Measurements from ENCODE around the gene SBDS. TPM values are rescaled to one million over a fixed set of nuclear protein-coding genes. Genes with fewer than 3 reads are reported as not detected.

SBDS gene
- total RNA-seq, 1 experiment from 2014 or later: 50.1 TPM

- TF ChIP-seq ELF1 (IDR thresholded peaks at IDR 0.05; ENCODE audit: borderline replicate concordance, low read depth) (no peak), SIN3A (IDR thresholded peaks at IDR 0.05; ENCODE audit: low read depth) (no peak), SRF (IDR thresholded peaks at IDR 0.05; ENCODE audit: low read depth) (no peak), SP1 (IDR thresholded peaks at IDR 0.05; ENCODE audit: low read depth) (no peak)
These were observed 24.4 kb upstream of the SBDS start (continued) for GRCh38 chr7:67019562-67020390.

GRCh38 chr7:67018940-67019339, 23.6 kb upstream of the SBDS start:
- no peak overlapping the region for H3K27ac ChIP-seq (ENCODE audit: low read depth, low read length)

More at GRCh38 chr7:67018940-67019339, 23.6 kb upstream of the SBDS start:
- Histone ChIP-seq H3K9me3 (ENCODE audit: control insufficient read depth in 1 of 2, insufficient read depth in 1 of 2, low read depth in 1 of 2, low read length in 2 of 2) (no peaks in the 10 kb centered on the region), H3K27me3 (ENCODE audit: insufficient read depth, low read length) (no peaks in the 10 kb centered on the region), H3K9me2 (ENCODE audit: insufficient read depth) (no peaks in the 10 kb centered on the region), H3K4me3 (replicated peaks in 1 of 2; ENCODE audit: low read depth in 1 of 2, low read length in 2 of 2) (no peak overlapping the region), H3K9ac (ENCODE audit: low read length) (no peak overlapping the region), H3K4me2 (ENCODE audit: low read length) (no peak overlapping the region), H3K36me3 (ENCODE audit: control insufficient read depth in 1 of 2, insufficient read depth in 2 of 2, low read length in 2 of 2) (peaks cover 5 to 12% of the 10 kb centered on the region in 2 experiments; a peak in 2 of 4 replicates), H2AFZ (ENCODE audit: low read depth, low read length, poor library complexity, severe bottlenecking) (no peak overlapping the region), H3K4me1 (ENCODE audit: control insufficient read depth in 1 of 2, insufficient read depth in 2 of 2, low read length in 2 of 2) (no peaks in the 10 kb centered on the region), H4K20me1 (ENCODE audit: insufficient read depth) (no peaks in the 10 kb centered on the region), H3K79me2 (ENCODE audit: insufficient read depth, low read length) (no peaks in the 10 kb centered on the region)
- intact Hi-C loops (cut with micrococcal nuclease): no loop called here
- ChIA-PET POLR2A (no interaction called here), RAD21 (ENCODE audit: low non-redundant PET in 1 of 2, low total read pairs in 2 of 2, uncharacterized antibody in 2 of 2, unreplicated experiment in 2 of 2) (no interaction called here), CTCF (no interaction called here)
- TF ChIP-seq TCF7L2 (IDR thresholded peaks at IDR 0.05; ENCODE audit: borderline replicate concordance, extremely low read depth, insufficient read depth, insufficient read length): no peak
- no peak for TF ChIP-seq EGR1 (IDR thresholded peaks at IDR 0.05; ENCODE audit: low read depth)
- no peak for TF ChIP-seq FOSL1 (IDR thresholded peaks at IDR 0.05; ENCODE audit: low read depth)
- no peak for TF ChIP-seq EZH2 (IDR thresholded peaks at IDR 0.05)
- TF ChIP-seq SRF (IDR thresholded peaks at IDR 0.05; ENCODE audit: low read depth): no peak
- no peak for TF ChIP-seq MAX (IDR thresholded peaks at IDR 0.05)
- no peak for TF ChIP-seq REST (IDR thresholded peaks at IDR 0.05; ENCODE audit: low read depth)
- no peak for TF ChIP-seq CTCF (IDR thresholded peaks at IDR 0.05 in 2 of 3, conservative IDR thresholded peaks at IDR 0.05 in 1 of 3; ENCODE audit: borderline replicate concordance in 1 of 3, insufficient read depth in 1 of 3, low read depth in 2 of 3, low read length in 2 of 3)
- no peak for TF ChIP-seq ZFX (IDR thresholded peaks at IDR 0.05)
- TF ChIP-seq JUND (IDR thresholded peaks at IDR 0.05): no peak
- TF ChIP-seq ZBTB33 (IDR thresholded peaks at IDR 0.05; ENCODE audit: extremely low read depth, insufficient replicate concordance, low read length): no peak
- no peak for TF ChIP-seq ELF1 (IDR thresholded peaks at IDR 0.05; ENCODE audit: borderline replicate concordance, low read depth)
- no peak for TF ChIP-seq EZH2phosphoT487 (IDR thresholded peaks at IDR 0.05; ENCODE audit: borderline replicate concordance)
- TF ChIP-seq POLR2AphosphoS5 (IDR thresholded peaks at IDR 0.05; ENCODE audit: low read depth, low read length): no peak
- TF ChIP-seq POLR2A (IDR thresholded peaks at IDR 0.05; ENCODE audit: borderline replicate concordance, extremely low read depth, insufficient read depth, insufficient read length): no peak
- no peak for TF ChIP-seq SIN3A (IDR thresholded peaks at IDR 0.05; ENCODE audit: low read depth)
- TF ChIP-seq SP1 (IDR thresholded peaks at IDR 0.05; ENCODE audit: low read depth): no peak
- no peak for TF ChIP-seq CBX3 (IDR thresholded peaks at IDR 0.05; ENCODE audit: low read depth)
- BruUV-seq (replicated peaks): no TSS peak
- ATAC-seq (no peak), DNase-seq (ENCODE audit: low read depth, low spot score) (no peak)

Data from HCT116 (cell line).